Common myeloid progenitor, CD34-positive (primary cell): ENCODE data around the gene KCNC1.

ENCODE experiments used
- CTCF ChIA-PET: fragments of 350-600 bp; sonication (Branson Sonifier 250); formaldehyde crosslinking; loops from one replicate; lab custom pipeline; 2021; ENCODE audit warnings: antibody characterized with exemption; lab: Charles Lee
- POLR2A ChIA-PET: fragments of 350-600 bp; sonication (Branson Sonifier 250); formaldehyde crosslinking; loops from one replicate; lab custom pipeline; 2021; ENCODE audit warnings: antibody characterized with exemption; lab: Charles Lee
- DNase-seq, 3 donors: peaks; one replicate each; pipeline versions ENCODE4 v3.0.0 to v3.0.0-alpha.2; 2013
- H3K27ac ChIP-seq, 2 experiments: 1 replicate in 1 of 2; 2 replicates in 1 of 2; pipeline ENCODE4 v1.7.0; 2013; ENCODE audit warnings: inconsistent platforms in 2 of 2, low read length in 2 of 2, mild to moderate bottlenecking in 2 of 2, low read depth in 1 of 2, moderate library complexity in 1 of 2; ENCODE audit not compliant: severe bottlenecking in 2 of 2, insufficient read depth in 1 of 2, poor library complexity in 1 of 2
- H3K27me3 ChIP-seq, 5 experiments: replicated peaks in 2 of 5; 1 replicate in 3 of 5; 2 replicates in 2 of 5; pipeline versions ENCODE4 v1.6.1 to v1.7.0; 2013; ENCODE audit warnings: low read length in 4 of 5, mild to moderate bottlenecking in 2 of 5, moderate library complexity in 2 of 5, inconsistent platforms in 1 of 5; ENCODE audit not compliant: insufficient read depth in 5 of 5, control insufficient read depth in 4 of 5
- H3K36me3 ChIP-seq, 4 experiments: 1 replicate in 2 of 4; 2 replicates in 2 of 4; pipeline versions ENCODE4 v1.6.1 to v1.7.0; 2013; ENCODE audit warnings: low read length in 3 of 4, control low read depth in 1 of 4, mild to moderate bottlenecking in 1 of 4; ENCODE audit not compliant: control insufficient read depth in 4 of 4, insufficient read depth in 4 of 4
- H3K4me1 ChIP-seq, 4 experiments: 1 replicate in 3 of 4; 2 replicates in 1 of 4; pipeline versions ENCODE4 v1.6.1 to v1.7.1; 2013; ENCODE audit warnings: low read length in 3 of 4, mild to moderate bottlenecking in 3 of 4, control low read depth in 1 of 4, inconsistent platforms in 1 of 4, moderate library complexity in 1 of 4; ENCODE audit not compliant: control insufficient read depth in 4 of 4, insufficient read depth in 4 of 4; ENCODE audit errors: control extremely low read depth in 1 of 4
- H3K4me3 ChIP-seq, 7 experiments: 1 replicate in 4 of 7; 2 replicates in 3 of 7; pipeline versions ENCODE4 v1.5.1 to v1.7.0; 2013; ENCODE audit warnings: mild to moderate bottlenecking in 7 of 7, low read length in 6 of 7, moderate library complexity in 6 of 7, inconsistent platforms in 2 of 7, low read depth in 2 of 7, control low read depth in 1 of 7; ENCODE audit not compliant: insufficient read depth in 4 of 7, control insufficient read depth in 1 of 7; ENCODE audit errors: extremely low read depth in 1 of 7
- H3K9me3 ChIP-seq, 5 experiments: 1 replicate in 4 of 5; 2 replicates in 1 of 5; pipeline versions ENCODE4 v1.6.1 to v1.7.1; 2013; ENCODE audit warnings: low read length in 4 of 5, mild to moderate bottlenecking in 2 of 5, inconsistent platforms in 1 of 5, low read depth in 1 of 5, moderate library complexity in 1 of 5; ENCODE audit not compliant: control insufficient read depth in 4 of 5, insufficient read depth in 2 of 5; ENCODE audit errors: control extremely low read depth in 1 of 5
- WGBS: methylation state at CpG from one replicate; pipeline ENCODE4 v1.1.5; 2013; ENCODE audit not compliant: insufficient coverage; 5-methylcytosine and 5-hydroxymethylcytosine counted together

The KCNC1 gene

GRCh38 chr11:17700991-17701390 is 33.6 kb upstream of the KCNC1 start:
- peaks cover 0 to 8% (median 3%) of the 10 kb centered on the region in 5 experiments for H3K9me3 ChIP-seq
- POLR2A ChIA-PET, result no interaction called here
- no peaks in the 10 kb centered on the region for H3K4me1 ChIP-seq
- H3K36me3 ChIP-seq, result no peaks in the 10 kb centered on the region
- H3K27me3 ChIP-seq, result peaks cover 0 to 37% (median 12%) of the 10 kb centered on the region in 5 experiments
- WGBS, result 87% methylated on average over 4 of the region's 4 CpGs
- no peak overlapping the region for H3K4me3 ChIP-seq
- no peak overlapping the region for H3K27ac ChIP-seq
- CTCF ChIA-PET, result no interaction called here
- no peak for DNase-seq

DNA sequence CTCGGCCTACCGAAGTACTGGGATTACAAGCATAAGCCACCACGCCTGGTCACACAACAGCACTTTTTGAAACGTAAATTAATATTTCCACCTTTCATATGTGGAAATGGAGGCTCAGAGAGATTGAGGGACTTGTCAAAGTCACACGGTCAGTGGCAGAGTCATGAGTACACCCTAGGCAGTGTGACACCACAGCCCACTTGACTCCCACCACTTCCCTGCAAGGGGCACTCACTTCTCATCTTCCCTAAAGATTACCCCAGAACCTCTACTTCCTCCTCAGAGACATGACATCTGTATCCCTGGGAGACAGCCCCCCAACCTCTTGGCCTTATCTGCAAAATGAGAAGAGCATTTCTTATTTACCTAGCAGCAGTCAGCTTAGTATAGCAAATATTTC is 31.7 kb upstream of the KCNC1 start:
- 50% methylated on average over 2 of the region's 5 CpGs for WGBS
- H3K27ac ChIP-seq, result no peak overlapping the region
- DNase-seq, result no peak
- H3K9me3 ChIP-seq, result peaks cover 0 to 7% (median 3%) of the 10 kb centered on the region in 5 experiments
- ChIA-PET CTCF (no interaction called here), POLR2A (no interaction called here)
- peaks cover 0 to 20% (median 4%) of the 10 kb centered on the region in 5 experiments for H3K27me3 ChIP-seq
- H3K4me3 ChIP-seq, result no peak overlapping the region
- no peaks in the 10 kb centered on the region for H3K36me3 ChIP-seq
- no peaks in the 10 kb centered on the region for H3K4me1 ChIP-seq

DNA sequence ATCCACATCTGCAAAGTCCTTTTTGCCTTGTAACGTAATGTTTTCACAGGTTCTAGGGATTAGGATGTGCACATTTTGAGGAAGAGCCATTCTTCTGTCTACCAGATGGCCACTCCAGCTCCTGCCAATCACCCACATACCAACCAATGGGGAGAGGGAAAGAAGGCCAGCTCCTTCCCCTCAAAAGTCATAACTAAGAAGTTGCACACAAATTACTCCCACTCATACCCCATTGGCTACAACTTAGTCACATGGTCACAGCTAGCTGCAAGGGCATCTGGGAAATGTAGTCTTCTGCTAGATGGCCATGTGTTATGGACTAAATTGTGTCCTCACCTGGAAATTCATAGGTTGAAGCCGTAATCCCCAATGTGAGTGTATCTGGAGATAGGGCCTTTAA is 30.6 kb upstream of the KCNC1 start:
- no peak overlapping the region for H3K27ac ChIP-seq
- 88% methylated on average over 1 of the region's 2 CpGs for whole genome bisulfite sequencing
- CTCF ChIA-PET, result interaction anchor here (0.7 kb wide), 1 partner anchor 277 kb away, joined by 3 read pairs; no protein-coding TSS in a partner anchor

GRCh38 chr11:17707830-17708229 is 26.8 kb upstream of the KCNC1 start:
- POLR2A ChIA-PET, result no interaction called here
- Histone ChIP-seq H3K9me3 (peaks cover 0 to 7% (median 3%) of the 10 kb centered on the region in 5 experiments), H3K4me3 (no peak overlapping the region), H3K36me3 (no peaks in the 10 kb centered on the region), H3K27ac (no peak overlapping the region), H3K4me1 (no peaks in the 10 kb centered on the region), H3K27me3 (peaks cover 4 to 46% (median 11%) of the 10 kb centered on the region in 5 experiments)
- 97% methylated on average over 3 of the region's 4 CpGs for WGBS
- CTCF ChIA-PET, result no interaction called here
- no peak for DNase-seq

More for the DNA sequence above, 30.6 kb upstream of the KCNC1 start:
- Histone ChIP-seq H3K27me3 (peaks cover 0 to 13% (median 4%) of the 10 kb centered on the region in 5 experiments), H3K4me3 (no peak overlapping the region), H3K9me3 (peaks cover 0 to 7% (median 3%) of the 10 kb centered on the region in 5 experiments), H3K4me1 (no peaks in the 10 kb centered on the region), H3K36me3 (no peaks in the 10 kb centered on the region)
- DNase-seq, result no peak
- POLR2A ChIA-PET, result no interaction called here

GRCh38 chr11:17711836-17712235 is 22.7 kb upstream of the KCNC1 start:
- peaks cover 4 to 86% (median 22%) of the 10 kb centered on the region in 5 experiments for H3K27me3 ChIP-seq
- 33% methylated on average over 1 of the region's 4 CpGs for WGBS
- no peak overlapping the region for H3K27ac ChIP-seq
- no peaks in the 10 kb centered on the region for H3K9me3 ChIP-seq
- ChIA-PET POLR2A (no interaction called here), CTCF (no interaction called here)
- DNase-seq, result no peak
- H3K36me3 ChIP-seq, result no peaks in the 10 kb centered on the region
- H3K4me3 ChIP-seq, result no peak overlapping the region
- no peaks in the 10 kb centered on the region for H3K4me1 ChIP-seq

- Histone ChIP-seq H3K4me3 (no peak overlapping the region), H3K27ac (no peak overlapping the region), H3K36me3 (no peaks in the 10 kb centered on the region), H3K4me1 (no peaks in the 10 kb centered on the region), H3K9me3 (no peaks in the 10 kb centered on the region), H3K27me3 (peaks cover 4 to 100% (median 41%) of the 10 kb centered on the region in 5 experiments)
- POLR2A ChIA-PET, result no interaction called here
- WGBS, result no CpG with 5 or more reads among the region's 1 CpG
- no peak for DNase-seq
- CTCF ChIA-PET, result no interaction called here
These were observed 20.7 kb upstream of the KCNC1 start for GRCh38 chr11:17713851-17714250.

DNA sequence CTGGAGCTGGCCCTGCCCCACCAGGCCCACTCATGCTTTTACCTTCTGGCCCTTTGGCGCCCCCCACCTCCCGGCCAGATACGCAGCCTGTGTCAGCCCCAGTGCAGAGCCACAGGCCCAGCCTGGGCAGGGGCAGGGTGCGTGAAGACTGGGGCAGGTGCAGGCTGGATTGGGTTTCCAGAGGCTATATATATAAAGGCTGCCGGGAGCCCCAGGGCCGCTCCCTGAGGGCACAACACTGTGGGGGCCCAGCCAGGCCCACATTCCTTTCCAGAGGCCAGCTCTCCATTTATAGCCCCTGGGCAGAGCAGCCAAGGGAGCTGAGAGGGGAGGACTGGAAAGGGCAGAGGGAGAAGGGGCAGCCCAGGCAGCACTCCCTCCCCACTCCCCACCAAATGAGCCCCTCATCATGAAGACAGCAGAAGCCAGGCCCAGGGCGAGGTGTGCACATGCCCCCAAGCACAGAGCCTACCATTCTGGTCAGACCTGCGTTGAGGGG is 20.2 kb upstream of the KCNC1 start:
- H3K27ac ChIP-seq, result no peak overlapping the region
- H3K4me1 ChIP-seq, result no peaks in the 10 kb centered on the region
- no peak overlapping the region for H3K4me3 ChIP-seq
- H3K36me3 ChIP-seq, result no peaks in the 10 kb centered on the region
- H3K27me3 ChIP-seq, result peaks cover 4 to 100% (median 44%) of the 10 kb centered on the region in 5 experiments
- ChIA-PET CTCF (no interaction called here), POLR2A (no interaction called here)
- DNase-seq, result no peak
- 62% methylated on average over 7 of the region's 8 CpGs for WGBS
- H3K9me3 ChIP-seq, result no peaks in the 10 kb centered on the region
